Measurements from ENCODE around the gene LYSMD4. TPM values are rescaled to one million over a fixed set of nuclear protein-coding genes. Genes with fewer than 3 reads are reported as not detected.

Gene LYSMD4
- total and polyA plus RNA-seq, 2 of the 8 experiments (the other 6 are each of a cell fraction or from before 2014, with no cell fraction given) = 7.5 to 17.5 TPM

GRCh38 chr15:99726333-99726732 is 6.9 kb downstream of the LYSMD4 start (continued):
- TF ChIP-seq CHD7 (IDR thresholded peaks at IDR 0.05; ENCODE audit: insufficient replicate concordance, low read length) (no peak), TEAD4 (IDR thresholded peaks at IDR 0.05; ENCODE audit: low read depth, low read length) (no peak), SAP30 (IDR thresholded peaks at IDR 0.05; ENCODE audit: insufficient read depth, insufficient replicate concordance, low read length) (no peak), FOSL1 (IDR thresholded peaks at IDR 0.05; ENCODE audit: insufficient read depth, low read depth, low read length) (no peak), PHF8 (conservative IDR thresholded peaks at IDR 0.05; ENCODE audit: low read depth, low read length) (no peak), ASH2L (IDR thresholded peaks at IDR 0.05; ENCODE audit: low read length) (no peak), CBX5 (IDR thresholded peaks at IDR 0.05; ENCODE audit: low read depth, low read length) (no peak), HDAC6 (IDR thresholded peaks at IDR 0.05; ENCODE audit: low read depth, low read length) (no peak), USF2 (IDR thresholded peaks at IDR 0.05; ENCODE audit: low read length) (no peak), CHD2 (IDR thresholded peaks at IDR 0.05; ENCODE audit: low read length) (no peak)

Measured in H1 (cell line).